Kidney epithelial cell (primary cell): Measurements from ENCODE around the gene PRIM1. TPM values are rescaled to one million over a fixed set of nuclear protein-coding genes. Genes with fewer than 3 reads are reported as not detected.

Experiments
- DNase-seq: peaks from one replicate; pipeline ENCODE4 v3.0.0-alpha.2; 2010; ENCODE audit warnings: low read depth
- H3K27me3 ChIP-seq: 2 replicates; pipeline ENCODE4 v1.6.0; 2011; ENCODE audit warnings: low read length; ENCODE audit not compliant: control insufficient read depth, insufficient read depth
- H3K36me3 ChIP-seq: 2 replicates; pipeline ENCODE4 v1.5.1; 2011; ENCODE audit warnings: low read length; ENCODE audit not compliant: control insufficient read depth, insufficient read depth
- H3K4me3 ChIP-seq: 2 replicates; pipeline ENCODE4 v1.5.1; 2011; ENCODE audit warnings: low read depth, mild to moderate bottlenecking, control low read depth, low read length
- total RNA-seq: library from RNA; depleted of rRNA; stranded (reverse); fragments of >200 nt; gene quantifications from 2 replicates; pipeline ENCODE4 v1.2.3, GENCODE V29; 2015
- TF ChIP-seq, protein P1 (sequence below): IDR thresholded peaks from 2 replicates; pipeline ENCODE4 v1.5.1; 2011; ENCODE audit warnings: mild to moderate bottlenecking, moderate library complexity, low read length, control low read depth, inconsistent platforms; ENCODE audit not compliant: insufficient read depth, poor library complexity, severe bottlenecking

The PRIM1 gene
- total RNA-seq, 1 donor from 2014 or later = 4.5 TPM

DNA sequence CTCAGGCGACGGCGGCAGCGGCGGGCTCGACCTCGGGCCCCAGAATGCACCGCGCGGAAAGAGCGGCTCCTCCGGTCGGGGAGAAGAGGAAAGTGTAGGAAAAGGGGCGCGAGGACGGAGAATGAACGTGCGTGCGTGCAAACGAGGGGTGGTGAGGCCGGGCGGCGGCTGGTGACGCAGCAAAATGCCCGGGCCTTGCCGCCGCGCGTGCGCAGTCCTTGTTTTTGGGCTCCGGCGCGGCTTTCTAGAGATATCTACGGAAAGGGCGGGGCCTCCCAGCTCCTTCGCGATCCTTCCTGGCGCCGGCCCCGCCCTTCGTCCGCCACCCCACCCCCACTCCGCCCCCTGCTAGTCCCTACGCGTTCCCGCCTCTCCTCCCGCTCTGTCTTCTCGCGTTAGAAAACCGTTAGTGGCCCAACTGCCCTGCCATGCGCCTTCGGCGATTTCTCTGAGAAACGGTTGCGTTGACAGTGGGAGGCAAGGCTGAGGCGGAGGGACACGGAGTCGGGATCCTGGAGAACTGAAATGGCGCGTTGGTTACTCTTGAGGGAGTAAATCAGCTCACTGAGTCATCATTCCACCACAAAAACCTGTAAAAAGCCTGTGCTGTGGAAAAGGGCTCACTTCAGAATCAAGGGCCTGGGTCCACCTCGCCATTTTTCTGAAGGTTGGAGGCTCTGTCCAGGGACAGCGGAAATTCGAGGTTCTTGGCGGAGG is 63.8 kb downstream of the PRIM1 start, which contains the start of gene PTGES3:
Gene PTGES3, minus strand, starts transcription at position 156 of the 717 bp plus-strand sequence. CDS start 285 bp downstream, outside the sequence.
- H3K27me3 ChIP-seq = no peaks in the 10 kb centered on the region
- TF ChIP-seq, protein P1, sequence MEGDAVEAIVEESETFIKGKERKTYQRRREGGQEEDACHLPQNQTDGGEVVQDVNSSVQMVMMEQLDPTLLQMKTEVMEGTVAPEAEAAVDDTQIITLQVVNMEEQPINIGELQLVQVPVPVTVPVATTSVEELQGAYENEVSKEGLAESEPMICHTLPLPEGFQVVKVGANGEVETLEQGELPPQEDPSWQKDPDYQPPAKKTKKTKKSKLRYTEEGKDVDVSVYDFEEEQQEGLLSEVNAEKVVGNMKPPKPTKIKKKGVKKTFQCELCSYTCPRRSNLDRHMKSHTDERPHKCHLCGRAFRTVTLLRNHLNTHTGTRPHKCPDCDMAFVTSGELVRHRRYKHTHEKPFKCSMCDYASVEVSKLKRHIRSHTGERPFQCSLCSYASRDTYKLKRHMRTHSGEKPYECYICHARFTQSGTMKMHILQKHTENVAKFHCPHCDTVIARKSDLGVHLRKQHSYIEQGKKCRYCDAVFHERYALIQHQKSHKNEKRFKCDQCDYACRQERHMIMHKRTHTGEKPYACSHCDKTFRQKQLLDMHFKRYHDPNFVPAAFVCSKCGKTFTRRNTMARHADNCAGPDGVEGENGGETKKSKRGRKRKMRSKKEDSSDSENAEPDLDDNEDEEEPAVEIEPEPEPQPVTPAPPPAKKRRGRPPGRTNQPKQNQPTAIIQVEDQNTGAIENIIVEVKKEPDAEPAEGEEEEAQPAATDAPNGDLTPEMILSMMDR = no peak
- no peaks in the 10 kb centered on the region for H3K36me3 ChIP-seq
- peak; percentile 84 for DNase-seq
- H3K4me3 ChIP-seq = peak within 1 kb of the TSS; percentile 99

DNA sequence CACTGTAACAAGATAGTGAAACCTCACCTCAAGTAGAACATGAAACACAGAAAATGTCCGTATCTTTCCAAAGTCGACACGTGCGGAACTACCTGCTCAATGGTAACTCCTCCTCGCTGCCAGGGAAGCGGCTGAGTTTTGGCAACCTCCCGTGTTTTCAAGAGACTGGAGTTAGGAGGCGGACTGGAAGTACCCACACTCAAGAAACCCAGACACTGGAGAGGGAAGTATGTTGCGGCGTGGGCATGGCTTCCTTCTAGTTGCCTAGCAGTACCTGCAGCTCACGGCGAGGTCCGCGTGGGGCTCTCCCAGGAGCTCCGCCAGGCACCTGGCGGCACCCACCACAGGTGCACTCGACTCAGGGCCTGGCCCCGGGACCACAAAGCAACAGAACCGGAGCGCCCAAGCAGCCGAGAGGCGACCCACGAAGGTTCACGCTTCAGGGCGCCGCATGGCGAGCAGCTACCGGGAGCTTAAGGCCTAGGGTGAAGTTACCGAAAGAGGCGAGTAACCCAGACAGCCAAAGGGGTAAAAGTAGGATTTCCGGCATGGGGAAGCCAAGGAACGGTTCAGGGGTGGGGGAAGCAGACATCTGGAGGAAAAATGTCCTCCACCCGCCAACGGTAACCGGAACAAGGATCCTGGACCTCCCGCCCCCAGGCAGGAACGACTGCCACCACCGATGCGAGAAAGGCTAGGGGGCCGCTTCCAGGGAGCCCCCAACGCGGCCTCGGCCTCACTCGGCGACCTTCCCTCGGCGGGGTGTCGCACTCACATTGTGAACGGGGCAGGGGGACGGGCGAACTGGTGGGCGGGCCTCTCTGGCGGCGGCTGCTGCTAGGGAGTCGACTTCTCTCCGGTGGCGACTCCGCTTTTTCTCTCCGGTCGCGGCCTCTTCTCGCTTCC is 64.6 kb downstream of the PRIM1 start:
- peak overlapping the region; percentile 99 for H3K4me3 ChIP-seq
- no peak for DNase-seq

DNA sequence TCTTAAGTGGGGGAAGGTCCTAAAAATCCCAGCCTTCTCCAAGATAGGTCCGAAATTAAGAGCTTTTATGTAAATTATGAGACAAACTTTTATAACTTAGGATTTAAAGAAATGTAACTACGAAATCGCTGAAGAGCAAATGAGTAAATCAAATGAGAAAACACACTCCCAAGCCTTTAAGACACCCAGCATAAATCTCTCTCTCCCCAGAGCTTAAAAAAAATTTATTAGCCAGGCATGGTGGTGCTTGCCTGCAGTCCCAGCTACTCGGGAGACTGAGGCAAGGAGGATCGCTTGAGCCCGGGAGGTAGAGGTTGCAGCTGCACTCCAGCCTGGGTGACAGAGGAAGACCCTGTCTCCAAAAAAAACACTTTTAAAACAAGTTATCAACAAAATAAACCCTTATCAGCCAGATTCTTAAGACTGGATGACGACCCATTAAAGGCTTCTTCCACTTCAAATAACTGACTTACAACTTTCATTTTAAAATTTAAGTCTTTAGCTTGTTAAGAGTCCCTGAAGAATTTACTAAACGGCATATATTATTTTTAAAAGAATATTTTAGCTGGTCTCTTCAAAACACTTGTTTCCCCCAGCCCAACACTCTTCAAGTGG is 67.3 kb downstream of the PRIM1 start:
- H3K4me3 ChIP-seq = peak overlapping the region; percentile 99
- DNase-seq = no peak
- no peaks in the 10 kb centered on the region for H3K27me3 ChIP-seq
- no peaks in the 10 kb centered on the region for H3K36me3 ChIP-seq
- TF ChIP-seq, protein P1 = no peak

More for the DNA sequence above, 64.6 kb downstream of the PRIM1 start:
- TF ChIP-seq, protein P1 = no peak
- no peaks in the 10 kb centered on the region for H3K27me3 ChIP-seq
- no peaks in the 10 kb centered on the region for H3K36me3 ChIP-seq

DNA sequence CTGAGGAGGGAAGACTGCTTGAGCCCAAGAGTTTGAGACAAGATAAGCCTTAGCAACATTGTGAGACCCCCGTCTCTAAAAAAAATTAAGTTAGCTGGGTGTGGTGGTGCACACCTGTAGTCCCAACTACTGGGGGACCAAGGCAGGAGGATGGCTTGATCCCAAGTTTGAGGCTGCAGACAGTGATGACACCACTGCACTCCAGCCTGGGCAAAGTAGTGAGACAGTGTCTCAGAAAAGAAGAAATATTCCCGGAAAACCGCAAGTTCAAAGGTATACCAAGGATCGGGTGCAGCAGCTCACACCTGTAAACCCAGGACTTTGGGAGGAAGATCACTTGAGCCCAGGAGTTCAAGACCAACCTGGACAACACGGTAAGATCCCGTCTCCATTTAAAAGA is 69.8 kb downstream of the PRIM1 start:
- Histone ChIP-seq H3K27me3 (no peaks in the 10 kb centered on the region), H3K4me3 (no peak overlapping the region), H3K36me3 (no peaks in the 10 kb centered on the region)
- DNase-seq = no peak
- TF ChIP-seq, protein P1 = no peak

Other genes starting within 250 kb of the PRIM1 start
- gene RBMS2, start 230.5 kb downstream of the PRIM1 start, total RNA-seq = 37.2 and 42.4 TPM in 2 replicates
- 37.9 and 49.9 TPM in 2 replicates for gene BAZ2A, start 122.0 kb downstream of the PRIM1 start, total RNA-seq
- gene ATP5F1B, start 106.3 kb downstream of the PRIM1 start, total RNA-seq = 399 and 419 TPM in 2 replicates
- gene PTGES3, start 64.0 kb downstream of the PRIM1 start, total RNA-seq = 114 and 119 TPM in 2 replicates
- gene NACA, start 27.0 kb downstream of the PRIM1 start, total RNA-seq = 1,136 and 1,207 TPM in 2 replicates
- 0.34 and 0.63 TPM in 2 replicates for gene HSD17B6, start 11.0 kb upstream of the PRIM1 start, total RNA-seq
- not detected in 2 replicates for gene SDR9C7, start 182.1 kb upstream of the PRIM1 start, total RNA-seq
- not detected in 2 replicates for gene RDH16, start 205.3 kb upstream of the PRIM1 start, total RNA-seq